HepG2 (cell line): ENCODE results near the gene TNFRSF13B. TPM values are rescaled to one million over a fixed set of nuclear protein-coding genes. Genes with fewer than 3 reads are reported as not detected.

Source experiments
- ATAC-seq: fragments of 200-7000 bp; cut with Tn5 transposase; 3 replicates; pipeline ENCODE4 v1.9.1; 2020; ENCODE audit warnings: mild to moderate bottlenecking, moderate library complexity
- BruUV-seq: library from RNA; stranded (reverse); fragments of 400-500 nt; replicated peaks from 2 replicates; lab custom pipeline; 2021; lab: Mats Ljungman, UMichigan
- CTCF ChIA-PET: fragments of 300-600 bp; formaldehyde crosslinking; extraction: SDS; loops from one replicate; lab custom pipeline; 2021; ENCODE audit warnings: low total read pairs, inconsistent platforms, low intra/inter-chr PET ratio; lab: Yijun Ruan, JAX
- POLR2A ChIA-PET: fragments of 350-600 bp; sonication (Branson Sonifier 250); formaldehyde crosslinking; loops from one replicate; lab custom pipeline; 2020; ENCODE audit warnings: antibody characterized with exemption, inconsistent platforms; lab: Yijun Ruan, JAX
- DNase-seq: peaks from one replicate; pipeline ENCODE4 v3.0.0-alpha.2; 2015; ENCODE audit warnings: low spot score
- FAIRE-seq: peaks from 3 replicates; lab custom pipeline; 2011; peaks lifted over from hg19 to GRCh38; lab: Jason Lieb, UNC
- H2AFZ ChIP-seq: one replicate; pipeline ENCODE4 v1.6.1; 2011; ENCODE audit warnings: low read length, inconsistent platforms
- H3K27ac ChIP-seq: fragments of 300-600 bp; 3 replicates; pipeline ENCODE4 v1.8.0; 2011; ENCODE audit warnings: mixed run types, mild to moderate bottlenecking, mixed read lengths, low read length, inconsistent platforms; ENCODE audit not compliant: insufficient read depth; ENCODE audit errors: extremely low read length
- H3K27me3 ChIP-seq, 2 experiments: fragments of 200-600 bp in 1 of 2; 2 replicates in 1 of 2; 3 replicates in 1 of 2; pipeline versions ENCODE4 v1.6.0 to v1.8.0; 2011; ENCODE audit warnings: low read length in 2 of 2, mild to moderate bottlenecking in 2 of 2, moderate library complexity in 2 of 2, inconsistent platforms in 1 of 2; ENCODE audit not compliant: insufficient read depth in 2 of 2, control insufficient read depth in 1 of 2
- H3K36me3 ChIP-seq, 2 experiments: fragments of 200-600 bp in 1 of 2; replicated peaks in 1 of 2; 2 replicates in 1 of 2; 3 replicates in 1 of 2; pipeline versions ENCODE4 v1.5.1 to v1.8.0; 2011; ENCODE audit warnings: low read length in 2 of 2, inconsistent platforms in 1 of 2; ENCODE audit not compliant: insufficient read depth in 2 of 2, control insufficient read depth in 1 of 2
- H3K4me1 ChIP-seq: 2 replicates; pipeline ENCODE4 v1.5.1; 2012; ENCODE audit warnings: low read length, inconsistent platforms; ENCODE audit not compliant: insufficient read depth
- H3K4me2 ChIP-seq: 2 replicates; pipeline ENCODE4 v1.6.0; 2011; ENCODE audit warnings: low read depth, low read length, inconsistent platforms
- H3K4me3 ChIP-seq, 3 experiments: fragments of 200-600 bp in 1 of 3; sonication (generic), shearing (Covaris generic) in 1 of 3; replicated peaks in 1 of 3; 2 replicates each; pipeline ENCODE4 v1.5.1; 2011 to 2016; ENCODE audit warnings: low read length in 3 of 3, inconsistent platforms in 2 of 3, low read depth in 2 of 3, mild to moderate bottlenecking in 2 of 3, control low read depth in 1 of 3, mixed read lengths in 1 of 3; ENCODE audit not compliant: insufficient read depth in 1 of 3
- H3K79me2 ChIP-seq: one replicate; pipeline ENCODE4 v1.6.1; 2011; ENCODE audit warnings: low read length, inconsistent platforms; ENCODE audit not compliant: insufficient read depth
- H3K9ac ChIP-seq: 2 replicates; pipeline ENCODE4 v1.6.0; 2011; ENCODE audit warnings: mild to moderate bottlenecking, low read depth, low read length, inconsistent platforms; ENCODE audit not compliant: insufficient read depth
- H3K9me3 ChIP-seq: 2 replicates; pipeline ENCODE4 v1.5.1; 2012; ENCODE audit warnings: mild to moderate bottlenecking, low read length
- H4K20me1 ChIP-seq: 2 replicates; pipeline ENCODE4 v1.6.0; 2011; ENCODE audit warnings: inconsistent platforms, mild to moderate bottlenecking, low read length, moderate library complexity; ENCODE audit not compliant: insufficient read depth
- CEBPZ ChIP-seq: IDR thresholded peaks from 2 replicates; pipeline ENCODE4 v1.6.1; 2012; ENCODE audit warnings: low read length, improper control_type of control experiment
- ERF ChIP-seq: IDR thresholded peaks from 2 replicates; pipeline ENCODE4 v1.6.1; 2018; ENCODE audit warnings: missing biosample characterization, missing genetic modification reagents
- FOXC1 ChIP-seq: sonication (generic); formaldehyde crosslinking; IDR thresholded peaks from 2 replicates; pipeline ENCODE4 v1.8.0; 2022; ENCODE audit warnings: mild to moderate bottlenecking, missing genetic modification reagents, borderline replicate concordance
- JUNB ChIP-seq: sonication (generic); formaldehyde crosslinking; IDR thresholded peaks from 2 replicates; pipeline ENCODE4 v1.8.0; 2022; ENCODE audit warnings: missing genetic modification reagents, mild to moderate bottlenecking, borderline replicate concordance
- NRL ChIP-seq: sonication (generic); formaldehyde crosslinking; IDR thresholded peaks from 2 replicates; pipeline ENCODE4 v1.5.0; 2020; ENCODE audit warnings: missing genetic modification reagents, mild to moderate bottlenecking, moderate library complexity, borderline replicate concordance
- POLR2AphosphoS5 ChIP-seq: IDR thresholded peaks from 2 replicates; pipeline ENCODE4 v1.6.1; 2012; ENCODE audit warnings: low read depth, low read length
- PRDM10 ChIP-seq: sonication (generic); formaldehyde crosslinking; IDR thresholded peaks from 2 replicates; pipeline ENCODE4 v1.4.0; 2020; ENCODE audit warnings: low read depth, missing genetic modification reagents
- TERF1 ChIP-seq: sonication (generic); formaldehyde crosslinking; IDR thresholded peaks from 2 replicates; pipeline ENCODE4 v1.8.0; 2022; ENCODE audit warnings: mild to moderate bottlenecking, missing genetic modification reagents, moderate library complexity
- ZBTB7A ChIP-seq: sonication (generic); formaldehyde crosslinking; IDR thresholded peaks from 2 replicates; pipeline ENCODE4 v1.8.0; 2022; ENCODE audit warnings: mild to moderate bottlenecking, missing genetic modification reagents
- ZKSCAN1 ChIP-seq: fragments of 150-350 bp; IDR thresholded peaks from 2 replicates; pipeline ENCODE4 v1.6.1; 2014; ENCODE audit warnings: low read length
- ZNF24 ChIP-seq: fragments of 450-650 bp; IDR thresholded peaks from 2 replicates; pipeline ENCODE4 v1.6.1; 2017; ENCODE audit warnings: antibody characterized with exemption, mild to moderate bottlenecking
- ZNF441 ChIP-seq: sonication (generic); formaldehyde crosslinking; IDR thresholded peaks from 2 replicates; pipeline ENCODE4 v1.7.0; 2021; ENCODE audit warnings: missing genetic modification reagents, borderline replicate concordance
- ZNF580 ChIP-seq: IDR thresholded peaks from 2 replicates; pipeline ENCODE4 v1.6.1; 2016; ENCODE audit warnings: low read depth, borderline replicate concordance
- ZNF781 ChIP-seq: sonication (generic); formaldehyde crosslinking; IDR thresholded peaks from 2 replicates; pipeline ENCODE4 v1.5.1; 2020; ENCODE audit warnings: borderline replicate concordance, mild to moderate bottlenecking, missing genetic modification reagents; ENCODE audit errors: not compliant biosample characterization
- WGBS: methylation state at CpG from one replicate; pipeline ENCODE4 v1.1.6; 2017; ENCODE audit warnings: low lambda C conversion rate; 5-methylcytosine and 5-hydroxymethylcytosine counted together
- in situ Hi-C: cut with HindIII; loops from 2 replicates; pipeline ENCODE4 v1.10.0; 2017; ENCODE audit warnings: low pct_unique_long_range_greater_than_20kb; ENCODE audit not compliant: extremely low pct_ligation_motif_present
- intact Hi-C: fragments of 100-400 bp; cut with micrococcal nuclease; formaldehyde crosslinking; loops from one replicate; pipeline ENCODE4 v1.10.0; 2022; ENCODE audit not compliant: unreplicated experiment
- polyA plus RNA-seq, 8 experiments: library from polyadenylated mRNA; depleted of rRNA in 3 of 8; stranded (reverse) in 7 of 8; unstranded in 1 of 8; fragments of >200 nt; fragmentation: Illumina TruSeq in 4 of 8; extraction: Trizol in 4 of 8; gene quantifications; 2 replicates each; pipeline versions ENCODE4 v1.2.1 to v1.2.3, GENCODE V29; 2011 to 2016; ENCODE audit warnings: low read depth in 4 of 8, missing spikeins in 1 of 8, mixed read lengths in 1 of 8; ENCODE audit not compliant: insufficient read depth in 1 of 8
- total RNA-seq, 5 experiments: library from RNA; depleted of rRNA; stranded (reverse); fragments of >200 nt; fragmentation: Illumina TruSeq; extraction: Trizol; gene quantifications; 2 replicates each; pipeline ENCODE4 v1.2.3, GENCODE V29; 2016; ENCODE audit warnings: low read depth in 1 of 5

The TNFRSF13B gene
- total and polyA plus RNA-seq, 2 of the 13 experiments (the other 11 are each of a cell fraction or from before 2014, with no cell fraction given) = not detected

GRCh38 chr17:16981928-16982327, 10.0 kb upstream of the TNFRSF13B start:
- no peaks in the 10 kb centered on the region for H4K20me1 ChIP-seq
- H3K79me2 ChIP-seq = no peaks in the 10 kb centered on the region
- intact Hi-C loops (no loop called here), in situ Hi-C loops (no loop called here)
- ATAC-seq (no peak), DNase-seq (no peak), FAIRE-seq (no peak)
- H3K27ac ChIP-seq = no peak overlapping the region
- TF ChIP-seq PRDM10 (CRISPR knock-in tag) (no peak), ZNF441 (CRISPR knock-in tag) (no peak), TERF1 (CRISPR knock-in tag) (no peak), ERF (CRISPR knock-in tag) (no peak), ZBTB7A (CRISPR knock-in tag) (no peak), POLR2AphosphoS5 (no peak), NRL (CRISPR knock-in tag) (no peak), JUNB (CRISPR knock-in tag) (no peak), ZNF781 (CRISPR knock-in tag) (no peak), ZNF580 (CRISPR knock-in tag) (no peak), FOXC1 (CRISPR knock-in tag) (no peak), ZKSCAN1 (no peak), CEBPZ (no peak), ZNF24 (no peak)
- H3K9ac ChIP-seq = no peak overlapping the region
- peaks cover 9 to 57% of the 10 kb centered on the region in 2 experiments for H3K27me3 ChIP-seq
- POLR2A ChIA-PET = no interaction called here
- H3K4me1 ChIP-seq = no peaks in the 10 kb centered on the region
- no peak overlapping the region for H3K4me2 ChIP-seq
- 25% methylated on average over 5 of the region's 5 CpGs for WGBS
- no peak overlapping the region for H2AFZ ChIP-seq
- no peaks in the 10 kb centered on the region for H3K9me3 ChIP-seq
- no peaks in the 10 kb centered on the region for H3K36me3 ChIP-seq
- no peak overlapping the region for H3K4me3 ChIP-seq
- CTCF ChIA-PET = no interaction called here
- BruUV-seq = no TSS peak
